H1 (cell line): ENCODE data around the gene LONRF2. TPM values are rescaled to one million over a fixed set of nuclear protein-coding genes. Genes with fewer than 3 reads are reported as not detected.

ENCODE experiments used
- CTCF ChIA-PET: fragments of 300-600 bp; sonication (Branson Sonifier 250); formaldehyde crosslinking; loops from one replicate; lab custom pipeline; 2021; ENCODE audit not compliant: partially characterized antibody; lab: Charles Lee
- POLR2A ChIA-PET: fragments of 300-600 bp; sonication (Branson Sonifier 250); formaldehyde crosslinking; loops from one replicate; lab custom pipeline; 2021; ENCODE audit warnings: inconsistent platforms; ENCODE audit not compliant: partially characterized antibody; lab: Charles Lee
- DNase-seq, 2 experiments: peaks; one replicate each; pipeline versions ENCODE4 v3.0.0 to v3.0.0-alpha.2; 2010 to 2022; ENCODE audit warnings: low spot score in 2 of 2, low read depth in 1 of 2, mixed read lengths in 1 of 2
- FAIRE-seq: peaks from 2 replicates; lab custom pipeline; 2011; peaks lifted over from hg19 to GRCh38; lab: Jason Lieb, UNC
- H2AFZ ChIP-seq: 2 replicates; pipeline ENCODE4 v1.8.1; 2012; ENCODE audit warnings: low read length, inconsistent platforms
- H2AK5ac ChIP-seq: 2 replicates; pipeline ENCODE4 v1.6.1; 2013; ENCODE audit warnings: low read depth, low read length
- H2BK120ac ChIP-seq: replicated peaks from 2 replicates; pipeline ENCODE3; 2013; ENCODE audit warnings: low read depth, low read length, inconsistent platforms
- H2BK12ac ChIP-seq: 2 replicates; pipeline ENCODE4 v1.6.1; 2013; ENCODE audit warnings: low read depth, low read length
- H2BK15ac ChIP-seq: 2 replicates; pipeline ENCODE4 v1.6.1; 2013; ENCODE audit warnings: low read length
- H2BK20ac ChIP-seq: 2 replicates; pipeline ENCODE4 v1.6.1; 2013; ENCODE audit warnings: low read length
- H2BK5ac ChIP-seq: 2 replicates; pipeline ENCODE4 v1.6.1; 2013; ENCODE audit warnings: low read depth, low read length
- H3K14ac ChIP-seq: 2 replicates; pipeline ENCODE4 v1.6.1; 2013; ENCODE audit warnings: inconsistent platforms; ENCODE audit not compliant: insufficient read length
- H3K18ac ChIP-seq: 2 replicates; pipeline ENCODE4 v1.6.1; 2013; ENCODE audit warnings: low read length; ENCODE audit errors: extremely low read depth
- H3K23ac ChIP-seq: 2 replicates; pipeline ENCODE4 v1.6.1; 2013; ENCODE audit warnings: inconsistent platforms; ENCODE audit not compliant: insufficient read length
- H3K23me2 ChIP-seq: 2 replicates; pipeline ENCODE4 v1.6.1; 2013; ENCODE audit warnings: low read depth, low read length
- H3K27ac ChIP-seq: 2 replicates; pipeline ENCODE4 v1.6.1; 2011; ENCODE audit warnings: low read depth, low read length, inconsistent platforms
- H3K27me3 ChIP-seq, 4 experiments: replicated peaks in 1 of 4; 1 replicate in 1 of 4; 2 replicates in 3 of 4; pipeline versions ENCODE4 v1.6.1 to v1.8.1; 2011 to 2013; ENCODE audit warnings: low read length in 3 of 4, mild to moderate bottlenecking in 3 of 4, inconsistent platforms in 2 of 4, mixed read lengths in 2 of 4, moderate library complexity in 1 of 4; ENCODE audit not compliant: control insufficient read depth in 3 of 4, insufficient read depth in 3 of 4; ENCODE audit errors: extremely low read depth in 1 of 4
- H3K36me3 ChIP-seq, 4 experiments: 2 replicates each; pipeline versions ENCODE4 v1.6.1 to v1.8.1; 2011 to 2013; ENCODE audit warnings: mild to moderate bottlenecking in 4 of 4, low read length in 3 of 4, moderate library complexity in 2 of 4, control low read depth in 1 of 4, inconsistent platforms in 1 of 4; ENCODE audit not compliant: insufficient read depth in 4 of 4, control insufficient read depth in 2 of 4
- H3K4ac ChIP-seq: replicated peaks from 2 replicates; pipeline ENCODE3; 2013; ENCODE audit warnings: low read length, low read depth, mixed read lengths, inconsistent platforms; ENCODE audit not compliant: insufficient read length
- H3K4me1 ChIP-seq, 4 experiments: replicated peaks in 1 of 4; 1 replicate in 1 of 4; 2 replicates in 3 of 4; pipeline versions ENCODE4 v1.6.1 to v1.8.1; 2011 to 2013; ENCODE audit warnings: low read length in 3 of 4, inconsistent platforms in 2 of 4, mixed read lengths in 1 of 4; ENCODE audit not compliant: insufficient read depth in 4 of 4, control insufficient read depth in 3 of 4
- H3K4me2 ChIP-seq, 2 experiments: 2 replicates each; pipeline versions ENCODE4 v1.6.1 to v1.8.1; 2011 to 2013; ENCODE audit warnings: low read depth in 2 of 2, low read length in 2 of 2, control low read depth in 1 of 2, inconsistent platforms in 1 of 2, mild to moderate bottlenecking in 1 of 2; ENCODE audit not compliant: insufficient read depth in 1 of 2
- H3K4me3 ChIP-seq, 4 experiments: fragments of 200-600, 300-600 bp in 1 of 4; sonication (generic), shearing (Covaris generic), sonication (Bioruptor Twin) in 1 of 4; 2 replicates each; pipeline versions ENCODE4 v1.5.1 to v1.8.1; 2011 to 2016; ENCODE audit warnings: low read length in 4 of 4, low read depth in 3 of 4, control low read depth in 2 of 4, inconsistent platforms in 2 of 4, mild to moderate bottlenecking in 2 of 4, mixed read lengths in 1 of 4, moderate library complexity in 1 of 4; ENCODE audit not compliant: insufficient read depth in 2 of 4; ENCODE audit errors: extremely low read depth in 1 of 4
- H3K56ac ChIP-seq: replicated peaks from 2 replicates; pipeline ENCODE3; 2013; ENCODE audit warnings: low read depth, mild to moderate bottlenecking, mixed read lengths, low read length, inconsistent platforms; ENCODE audit not compliant: insufficient read length
- H3K79me1 ChIP-seq: 2 replicates; pipeline ENCODE4 v1.6.1; 2013; ENCODE audit warnings: low read depth, low read length, control low read depth
- H3K79me2 ChIP-seq, 2 experiments: 2 replicates each; pipeline versions ENCODE4 v1.6.1 to v1.8.1; 2012 to 2013; ENCODE audit warnings: low read length in 2 of 2, mild to moderate bottlenecking in 2 of 2, inconsistent platforms in 1 of 2; ENCODE audit not compliant: insufficient read depth in 2 of 2, control insufficient read depth in 1 of 2
- H3K9ac ChIP-seq, 4 experiments: replicated peaks in 1 of 4; 1 replicate in 1 of 4; 2 replicates in 3 of 4; pipeline versions ENCODE4 v1.6.1 to v1.8.1; 2011 to 2013; ENCODE audit warnings: low read depth in 3 of 4, low read length in 3 of 4, control low read depth in 2 of 4, mild to moderate bottlenecking in 2 of 4, moderate library complexity in 2 of 4, inconsistent platforms in 1 of 4; ENCODE audit errors: extremely low read depth in 1 of 4
- H3K9me3 ChIP-seq, 2 experiments: 2 replicates each; pipeline versions ENCODE4 v1.6.1 to v1.8.1; 2012 to 2013; ENCODE audit warnings: mild to moderate bottlenecking in 2 of 2, moderate library complexity in 2 of 2, control low read depth in 1 of 2, inconsistent platforms in 1 of 2, low read depth in 1 of 2, low read length in 1 of 2, mixed read lengths in 1 of 2; ENCODE audit not compliant: insufficient read depth in 2 of 2
- H4K20me1 ChIP-seq, 2 experiments: replicated peaks in 1 of 2; 2 replicates each; pipeline versions ENCODE3 to v1.8.1; 2011 to 2013; ENCODE audit warnings: inconsistent platforms in 2 of 2, low read length in 2 of 2, mild to moderate bottlenecking in 1 of 2; ENCODE audit not compliant: insufficient read depth in 2 of 2, control insufficient read depth in 1 of 2
- H4K5ac ChIP-seq: 2 replicates; pipeline ENCODE4 v1.6.1; 2013; ENCODE audit warnings: low read length, low read depth, mixed read lengths, inconsistent platforms; ENCODE audit not compliant: insufficient read length
- H4K8ac ChIP-seq: 2 replicates; pipeline ENCODE4 v1.8.0; 2013; ENCODE audit warnings: mild to moderate bottlenecking, moderate library complexity, low read length, inconsistent platforms; ENCODE audit not compliant: insufficient read depth; ENCODE audit errors: extremely low read depth
- H4K91ac ChIP-seq: replicated peaks from 2 replicates; pipeline ENCODE3; 2013; ENCODE audit warnings: low read length, mixed read lengths, inconsistent platforms; ENCODE audit not compliant: insufficient read length
- BRCA1 ChIP-seq: IDR thresholded peaks from 2 replicates; pipeline ENCODE4 v1.6.1; 2012; ENCODE audit warnings: low read depth, low read length, improper control_type of control experiment
- EP300 ChIP-seq, 2 experiments: IDR thresholded peaks; 1 replicate in 1 of 2; 2 replicates in 1 of 2; pipeline ENCODE4 v1.6.1; 2011 to 2012; ENCODE audit warnings: low read depth in 2 of 2, low read length in 2 of 2, mild to moderate bottlenecking in 2 of 2, borderline replicate concordance in 1 of 2, inconsistent platforms in 1 of 2, moderate library complexity in 1 of 2
- FOSL1 ChIP-seq: IDR thresholded peaks from 2 replicates; pipeline ENCODE4 v1.6.1; 2011; ENCODE audit warnings: mild to moderate bottlenecking, low read depth, low read length, moderate library complexity; ENCODE audit not compliant: insufficient read depth
- JUN ChIP-seq: IDR thresholded peaks from 2 replicates; pipeline ENCODE4 v1.6.1; 2011; ENCODE audit warnings: low read depth, mild to moderate bottlenecking, improper control_type of control experiment, low read length
- KDM5A ChIP-seq: fragments of 200-600 bp; IDR thresholded peaks from 2 replicates; pipeline ENCODE4 v1.7.1; 2012; ENCODE audit warnings: mild to moderate bottlenecking, low read length, inconsistent platforms, mixed read lengths
- SP2 ChIP-seq: IDR thresholded peaks from 2 replicates; pipeline ENCODE4 v1.6.1; 2012; ENCODE audit warnings: mild to moderate bottlenecking, low read length, inconsistent platforms
- SP4 ChIP-seq: IDR thresholded peaks from 2 replicates; pipeline ENCODE4 v1.6.1; 2012; ENCODE audit warnings: low read length, inconsistent platforms
- SRF ChIP-seq: IDR thresholded peaks from 2 replicates; pipeline ENCODE4 v1.6.1; 2011; ENCODE audit warnings: mild to moderate bottlenecking, low read depth, low read length, moderate library complexity
- WGBS, 2 experiments: shearing (Covaris generic) in 1 of 2; methylation state at CpG; one replicate each; pipeline versions ENCODE4 v1.1.6 to v1.1.7; 2013 to 2015; ENCODE audit warnings: low lambda C conversion rate in 2 of 2, mixed read lengths in 2 of 2, inconsistent platforms in 1 of 2, low coverage in 1 of 2, missing lambda C conversion rate in 1 of 2; ENCODE audit not compliant: insufficient replicate concordance in 2 of 2, insufficient coverage in 1 of 2, insufficient read length in 1 of 2; ENCODE audit errors: extremely low coverage in 1 of 2, missing lambda C conversion rate in 1 of 2; 5-methylcytosine and 5-hydroxymethylcytosine counted together
- polyA plus RNA-seq, 7 experiments: library from polyadenylated mRNA; depleted of rRNA in 3 of 7; stranded (reverse) in 5 of 7; unstranded in 2 of 7; fragments of >200 nt in 5 of 7; fragments of 200-250 nt in 2 of 7; gene quantifications; 1 replicate in 5 of 7; 2 replicates in 1 of 7; 4 replicates in 1 of 7; pipeline versions ENCODE4 v1.2.1 to v1.2.3, GENCODE V29; 2011 to 2013; ENCODE audit warnings: missing spikeins in 2 of 7, mixed read lengths in 2 of 7
- total RNA-seq: library from RNA; stranded (reverse); fragmentation: NEBNext Ultra II Directional; extraction: Animal tissue kit (Norgen Biotek cat#: 25700); gene quantifications from 2 replicates; pipeline ENCODE4 v1.2.1, GENCODE V29; 2021
- TF ChIP-seq, protein P1 (sequence below): IDR thresholded peaks from 2 replicates; pipeline ENCODE4 v1.6.1; 2011; ENCODE audit warnings: low read depth, mild to moderate bottlenecking, low read length; ENCODE audit not compliant: insufficient read depth
- TF ChIP-seq, protein P2 (sequence below): IDR thresholded peaks from 2 replicates; pipeline ENCODE4 v1.6.1; 2012; ENCODE audit warnings: inconsistent platforms

Gene LONRF2
- total and polyA plus RNA-seq, 2 of the 8 experiments (the other 6 are each of a cell fraction or from before 2014, with no cell fraction given) = 0.24 to 0.74 TPM

DNA sequence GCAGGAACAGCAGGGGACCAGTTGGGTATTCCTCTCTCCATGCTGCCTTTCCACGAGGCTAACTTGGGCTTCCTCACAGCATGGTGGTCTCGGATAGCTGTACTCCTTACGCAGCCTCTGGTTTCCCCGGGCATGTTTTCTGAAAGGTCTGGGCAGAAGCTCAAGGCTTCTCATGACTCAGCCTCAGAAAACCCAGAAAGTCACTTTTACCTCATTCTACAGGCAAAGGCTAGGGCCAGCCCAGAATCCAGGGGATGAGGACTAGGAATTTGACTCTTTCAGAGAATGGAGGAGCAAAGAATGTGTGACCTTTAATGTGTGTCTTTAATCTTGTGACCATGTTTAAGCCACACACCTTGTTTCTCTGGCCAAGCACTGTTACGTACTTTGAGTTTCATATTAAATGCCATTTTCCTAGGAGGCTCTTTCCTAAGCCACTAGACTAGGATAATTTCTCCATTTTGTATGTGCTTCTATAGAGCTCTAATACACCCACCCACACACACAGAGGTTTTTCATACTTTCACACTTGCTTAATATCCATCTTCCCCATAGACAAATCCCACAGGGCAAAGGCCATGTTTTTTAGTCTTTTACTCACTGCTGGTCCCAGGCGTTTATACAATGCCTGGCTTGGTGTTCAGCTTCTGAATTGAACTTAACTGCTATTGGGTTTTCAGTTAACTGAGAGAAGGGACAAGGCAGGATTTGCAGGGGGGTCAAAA is 77.3 kb downstream of the LONRF2 start:
- Histone ChIP-seq H2AK5ac (no peak overlapping the region), H3K9me3 (no peaks in the 10 kb centered on the region), H3K23ac (no peak overlapping the region), H2BK120ac (no peak overlapping the region), H3K23me2 (peaks cover 3% of the 10 kb centered on the region; the same call in 1 of the 2 replicates), H3K79me2 (no peaks in the 10 kb centered on the region), H3K27ac (no peak overlapping the region), H2BK5ac (no peak overlapping the region), H3K79me1 (no peaks in the 10 kb centered on the region), H2BK20ac (no peak overlapping the region), H3K14ac (no peak overlapping the region), H3K27me3 (peaks cover 0 to 2% (median under 1%) of the 10 kb centered on the region in 4 experiments; a peak in 2 of 7 replicates), H4K8ac (no peak overlapping the region), H3K56ac (no peak overlapping the region), H4K91ac (no peak overlapping the region), H3K4me2 (no peak overlapping the region), H3K4me1 (peaks cover 0 to 2% (median 0%) of the 10 kb centered on the region in 4 experiments; a peak in 1 of 7 replicates), H4K20me1 (peaks cover 0 to 3% of the 10 kb centered on the region in 2 experiments), H3K4ac (no peak overlapping the region), H3K36me3 (no peaks in the 10 kb centered on the region), H2AFZ (no peak overlapping the region), H3K9ac (no peak overlapping the region), H3K18ac (no peak overlapping the region), H3K4me3 (no peak overlapping the region), H4K5ac (no peak overlapping the region), H2BK15ac (no peak overlapping the region), H2BK12ac (no peak overlapping the region)
- TF ChIP-seq EP300 (IDR thresholded peaks at IDR 0.05; ENCODE audit: borderline replicate concordance in 1 of 2, low read depth in 2 of 2, low read length in 2 of 2) = no peak
- TF ChIP-seq FOSL1 = no peak
- TF ChIP-seq SP2 = no peak
- TF ChIP-seq SRF = no peak
- TF ChIP-seq BRCA1 = no peak
- no peak for TF ChIP-seq JUN
- TF ChIP-seq SP4 = no peak
- no peak for TF ChIP-seq KDM5A
- TF ChIP-seq, protein P1, sequence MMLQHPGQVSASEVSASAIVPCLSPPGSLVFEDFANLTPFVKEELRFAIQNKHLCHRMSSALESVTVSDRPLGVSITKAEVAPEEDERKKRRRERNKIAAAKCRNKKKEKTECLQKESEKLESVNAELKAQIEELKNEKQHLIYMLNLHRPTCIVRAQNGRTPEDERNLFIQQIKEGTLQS = no peak
- TF ChIP-seq, protein P2, sequence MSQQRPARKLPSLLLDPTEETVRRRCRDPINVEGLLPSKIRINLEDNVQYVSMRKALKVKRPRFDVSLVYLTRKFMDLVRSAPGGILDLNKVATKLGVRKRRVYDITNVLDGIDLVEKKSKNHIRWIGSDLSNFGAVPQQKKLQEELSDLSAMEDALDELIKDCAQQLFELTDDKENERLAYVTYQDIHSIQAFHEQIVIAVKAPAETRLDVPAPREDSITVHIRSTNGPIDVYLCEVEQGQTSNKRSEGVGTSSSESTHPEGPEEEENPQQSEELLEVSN = no peak
- DNase-seq = no peak
- POLR2A ChIA-PET = no interaction called here
- whole genome bisulfite sequencing, 2 experiments = 96% methylated on average over 6 of the region's 6 CpGs; no CpG with 5 or more reads in 1 of the 2 experiments
- CTCF ChIA-PET = interaction anchor here (0.6 to 11.8 kb wide), 24 partner anchors 9 to 686 kb away, joined by 3 to 178 read pairs (median 4); no protein-coding TSS in a partner anchor
- no peak for FAIRE-seq
